Retinal pigment epithelial cell (primary cell): ENCODE measurements around the gene RNF112.

Source experiments
- DNase-seq: peaks from one replicate; pipeline ENCODE4 v3.0.0-alpha.2; 2010; ENCODE audit warnings: low read depth
- H3K4me3 ChIP-seq: 2 replicates; pipeline ENCODE4 v1.5.1; 2011; ENCODE audit warnings: mild to moderate bottlenecking, low read length, control low read depth, moderate library complexity
- CTCF ChIP-seq: conservative IDR thresholded peaks from 2 replicates; pipeline ENCODE4 v1.5.1; 2011; ENCODE audit warnings: low read depth, low read length, control low read depth, inconsistent platforms

Gene RNF112

GRCh38 chr17:19380481-19381301, 30.3 kb upstream of the RNF112 start:
- no peak for TF ChIP-seq CTCF
- H3K4me3 ChIP-seq, result no peak overlapping the region
- DNase-seq, result no peak

GRCh38 chr17:19381361-19381740, 29.7 kb upstream of the RNF112 start:
- no peak overlapping the region for H3K4me3 ChIP-seq
- TF ChIP-seq CTCF, result no peak

GRCh38 chr17:19381741-19382444, 29.1 kb upstream of the RNF112 start:
- no peak for DNase-seq
- no peak for TF ChIP-seq CTCF

More at GRCh38 chr17:19381361-19381740, 29.7 kb upstream of the RNF112 start:
- no peak for DNase-seq

GRCh38 chr17:19382531-19383444, 28.2 kb upstream of the RNF112 start:
- no peak for DNase-seq
- H3K4me3 ChIP-seq, result no peak overlapping the region
- TF ChIP-seq CTCF, result no peak

More at GRCh38 chr17:19381741-19382444, 29.1 kb upstream of the RNF112 start:
- no peak overlapping the region for H3K4me3 ChIP-seq

- DNase-seq, result no peak
- no peak for TF ChIP-seq CTCF
- no peak overlapping the region for H3K4me3 ChIP-seq
Measured at GRCh38 chr17:19383681-19384470, 27.2 kb upstream of the RNF112 start.

- no peak for DNase-seq
- no peak overlapping the region for H3K4me3 ChIP-seq
- TF ChIP-seq CTCF, result no peak
Measured at GRCh38 chr17:19384723-19385391, 26.2 kb upstream of the RNF112 start.
